Measurements from ENCODE around the gene KCNK1. TPM values are rescaled to one million over a fixed set of nuclear protein-coding genes. Genes with fewer than 3 reads are reported as not detected.

KCNK1 gene
- total RNA-seq, 1 donor from 2014 or later: 0.70 TPM

- no peak for DNase-seq (ENCODE audit: extremely low read depth, low read depth, low spot score)
Measured at GRCh38 chr1:233695901-233696300, 82.0 kb downstream of the KCNK1 start.

GRCh38 chr1:233700338-233700737, 86.4 kb downstream of the KCNK1 start:
- no peak for DNase-seq (ENCODE audit: extremely low read depth, low read depth, low spot score)

- no peak for DNase-seq (ENCODE audit: extremely low read depth, low read depth, low spot score)
Measured at GRCh38 chr1:233704170-233704897, 90.4 kb downstream of the KCNK1 start.

- DNase-seq (ENCODE audit: extremely low read depth, low read depth, low spot score): no peak
Measured at GRCh38 chr1:233704898-233705723, 91.2 kb downstream of the KCNK1 start.

- no peak for DNase-seq (ENCODE audit: extremely low read depth, low read depth, low spot score)
Measured at GRCh38 chr1:233707153-233707879, 93.4 kb downstream of the KCNK1 start.

- no peak for DNase-seq (ENCODE audit: extremely low read depth, low read depth, low spot score)
Measured at GRCh38 chr1:233707880-233708815, 94.2 kb downstream of the KCNK1 start.

- no peak for DNase-seq (ENCODE audit: extremely low read depth, low read depth, low spot score)
Measured at GRCh38 chr1:233710031-233710430, 96.1 kb downstream of the KCNK1 start.

- DNase-seq (ENCODE audit: extremely low read depth, low read depth, low spot score): no peak
Measured at GRCh38 chr1:233710507-233710906, 96.6 kb downstream of the KCNK1 start.

GRCh38 chr1:233714631-233715217, 100.8 kb downstream of the KCNK1 start:
- no peak for DNase-seq (ENCODE audit: extremely low read depth, low read depth, low spot score)

- no peak for DNase-seq (ENCODE audit: extremely low read depth, low read depth, low spot score)
Measured at GRCh38 chr1:233718057-233718456, 104.2 kb downstream of the KCNK1 start.

GRCh38 chr1:233719655-233720341, 105.9 kb downstream of the KCNK1 start:
- no peak for DNase-seq (ENCODE audit: extremely low read depth, low read depth, low spot score)

GRCh38 chr1:233721004-233721595, 107.2 kb downstream of the KCNK1 start:
- DNase-seq (ENCODE audit: extremely low read depth, low read depth, low spot score): no peak
